ENCODE data around the gene WDR35.

WDR35 gene

GRCh38 chr2:20011276-20012031 lies 21.5 kb upstream of the WDR35 start:
- no peak for DNase-seq (ENCODE audit: low read depth in 2 of 2)

GRCh38 chr2:20008703-20009102 lies 18.8 kb upstream of the WDR35 start:
- no peak for DNase-seq (ENCODE audit: low read depth in 2 of 2)

DNA sequence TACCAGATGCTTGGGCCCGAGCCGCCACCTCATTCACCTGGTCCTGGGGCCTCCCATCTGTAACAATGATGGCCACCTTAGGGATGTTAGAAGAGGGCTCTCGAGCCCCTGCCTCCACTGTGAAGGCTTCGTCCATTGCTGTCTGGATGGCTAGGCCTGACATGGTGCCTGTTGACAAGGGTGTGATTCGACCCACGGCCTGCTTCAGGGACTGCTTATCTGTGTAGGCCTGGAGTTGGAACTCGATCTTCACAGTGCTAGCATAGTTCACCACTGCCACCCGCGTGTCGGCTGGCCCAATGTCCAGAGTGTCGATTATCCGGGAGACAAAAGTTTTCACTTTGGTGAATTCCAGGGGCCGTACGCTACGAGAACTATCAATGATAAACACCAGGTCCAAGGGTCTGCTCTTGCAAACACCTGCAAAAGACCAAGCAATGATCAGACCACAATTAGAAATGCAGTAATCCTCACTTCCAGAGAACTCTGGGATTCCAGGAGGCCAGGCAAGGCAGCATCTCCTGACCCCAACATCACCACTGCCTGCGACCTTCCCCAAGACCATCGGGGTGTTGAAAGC lies 16.1 kb upstream of the WDR35 start:
- DNase-seq (ENCODE audit: low read depth in 2 of 2) = no peak

- no peak for DNase-seq (ENCODE audit: low read depth in 2 of 2)
Observed at GRCh38 chr2:20005067-20005627, 15.2 kb upstream of the WDR35 start.

DNA sequence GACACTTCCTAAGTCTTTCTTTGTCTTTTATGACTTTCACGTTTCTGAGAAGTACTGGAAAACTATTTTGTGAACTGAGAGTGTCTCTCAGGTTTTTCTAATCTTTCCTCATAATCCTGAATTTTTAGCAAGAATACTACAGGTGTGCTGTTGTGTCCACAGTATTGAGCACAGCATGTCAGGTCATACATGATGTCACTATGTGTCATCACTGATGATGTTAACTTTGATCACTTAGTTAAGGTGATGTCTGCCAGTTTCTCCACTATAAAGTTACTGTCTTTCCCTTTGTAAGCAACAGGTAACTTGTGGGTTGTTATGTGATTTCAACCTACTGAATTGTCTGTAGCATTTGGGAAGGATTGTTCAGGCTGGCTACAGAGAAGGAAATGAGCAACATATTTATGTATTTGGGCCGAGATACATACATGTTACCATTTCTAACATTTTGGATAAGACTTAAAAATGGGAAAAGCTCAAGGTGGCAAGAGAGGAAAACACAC lies 11.5 kb upstream of the WDR35 start:
- DNase-seq (ENCODE audit: low read depth in 2 of 2) = no peak

GRCh38 chr2:19993731-19994130 lies 3.8 kb upstream of the WDR35 start:
- DNase-seq (ENCODE audit: low read depth in 2 of 2) = no peak

DNA sequence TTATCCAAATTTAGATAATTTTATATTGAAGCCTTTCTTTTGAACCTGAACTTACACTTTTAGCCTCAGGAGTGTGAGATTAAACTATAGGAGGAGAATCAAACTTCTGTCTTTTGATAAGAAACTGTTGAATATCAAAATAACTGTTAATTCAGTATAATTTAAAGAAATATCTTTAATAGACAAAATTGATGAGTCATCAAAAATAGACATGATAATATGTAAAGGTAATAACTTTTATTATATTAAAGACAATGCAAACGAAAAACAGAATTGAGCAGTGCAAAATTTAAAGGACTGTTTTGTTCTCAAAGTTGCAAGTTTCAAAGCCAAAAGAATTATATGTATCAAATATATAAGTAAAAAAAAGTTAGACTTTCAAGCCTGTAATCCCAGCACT lies 2.0 kb upstream of the WDR35 start:
- no peak for DNase-seq (ENCODE audit: low read depth in 2 of 2)

GRCh38 chr2:19990416-19990728 lies 467 bp upstream of the WDR35 start:
- DNase-seq (ENCODE audit: low read depth in 2 of 2) = no peak

DNA sequence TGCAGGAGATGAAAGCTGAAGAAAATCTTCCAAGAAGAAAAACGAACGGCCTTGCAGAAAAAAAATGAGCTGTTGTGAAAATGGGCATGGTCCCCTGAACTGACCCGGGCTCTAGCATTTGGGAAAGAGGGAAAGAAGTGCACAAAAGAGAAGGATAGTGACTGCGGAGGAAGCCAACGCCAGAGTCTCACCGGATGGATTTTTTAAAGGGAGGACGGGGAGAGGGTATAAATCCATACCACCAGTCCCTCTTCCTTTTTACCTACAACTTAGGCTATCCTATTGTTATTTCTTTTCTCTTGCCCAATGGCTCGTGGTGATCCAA lies 601 bp downstream of the WDR35 start:
- no peak for DNase-seq (ENCODE audit: low read depth in 2 of 2)

- no peak for DNase-seq (ENCODE audit: low read depth in 2 of 2)
Observed at GRCh38 chr2:19988600-19988999, 1.3 kb downstream of the WDR35 start.

DNA sequence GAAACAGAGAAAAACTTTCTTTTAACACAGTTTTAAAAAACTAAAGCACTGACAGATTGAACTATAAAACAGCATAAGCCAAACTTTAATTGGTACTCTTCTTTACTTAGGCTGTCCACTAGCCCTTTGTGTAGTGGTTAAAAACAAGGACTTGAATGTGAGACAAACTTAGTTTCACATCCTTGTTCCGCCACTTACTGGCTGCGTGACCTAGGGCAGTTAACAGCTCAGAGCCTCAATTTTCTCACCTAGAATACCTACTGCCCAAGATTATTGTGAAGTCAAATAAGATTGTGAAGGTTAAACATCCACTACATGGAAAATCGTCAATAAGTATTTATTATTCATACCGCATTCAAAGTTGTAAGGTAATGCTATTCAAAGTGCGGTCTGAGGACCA lies 2.0 kb downstream of the WDR35 start:
- no peak for DNase-seq (ENCODE audit: low read depth in 2 of 2)

GRCh38 chr2:19982268-19982667 lies 7.6 kb downstream of the WDR35 start:
- no peak for DNase-seq (ENCODE audit: low read depth in 2 of 2)

DNA sequence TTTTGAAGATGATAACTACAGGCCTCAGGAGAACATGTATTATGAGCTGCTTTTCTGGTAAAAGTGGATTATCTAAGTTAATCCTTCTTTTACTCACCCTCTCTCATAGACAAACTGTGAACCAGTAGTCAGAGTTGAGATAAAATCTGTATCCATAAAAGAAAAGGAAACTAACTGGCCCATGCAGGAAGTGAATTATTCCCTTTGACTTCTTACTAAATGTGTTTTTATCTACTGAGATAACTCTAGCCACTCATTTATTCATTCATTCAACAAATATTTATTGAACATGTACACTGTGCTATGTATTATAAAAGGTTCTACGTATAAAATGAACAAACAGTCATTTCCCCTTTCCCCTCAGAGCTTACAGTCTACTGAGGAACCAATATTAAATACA lies 10.0 kb downstream of the WDR35 start:
- no peak for DNase-seq (ENCODE audit: low read depth in 2 of 2)

DNA sequence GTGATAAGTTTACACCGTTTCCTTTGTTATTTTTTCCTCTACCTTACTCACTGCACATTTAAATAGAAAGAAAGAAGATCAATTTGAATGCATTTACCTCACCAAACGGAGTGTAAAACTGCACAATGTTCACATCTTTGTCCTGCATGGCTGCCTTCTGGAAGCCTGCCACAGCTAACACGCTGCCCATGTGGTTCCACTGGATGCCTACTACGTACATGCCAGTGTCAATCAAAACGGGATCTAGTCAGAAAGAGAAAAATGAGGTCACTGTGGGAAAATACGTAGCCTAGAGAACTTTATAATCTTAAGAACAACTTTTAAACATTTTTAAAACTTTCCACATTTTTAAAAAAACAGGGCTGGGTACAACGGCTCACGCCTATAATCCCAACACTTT lies 16.4 kb downstream of the WDR35 start:
- no peak for DNase-seq (ENCODE audit: low read depth in 2 of 2)

GRCh38 chr2:19971691-19972090 lies 18.2 kb downstream of the WDR35 start:
- DNase-seq (ENCODE audit: low read depth in 2 of 2) = no peak

- no peak for DNase-seq (ENCODE audit: low read depth in 2 of 2)
Observed at GRCh38 chr2:19963386-19963785, 26.5 kb downstream of the WDR35 start.

DNA sequence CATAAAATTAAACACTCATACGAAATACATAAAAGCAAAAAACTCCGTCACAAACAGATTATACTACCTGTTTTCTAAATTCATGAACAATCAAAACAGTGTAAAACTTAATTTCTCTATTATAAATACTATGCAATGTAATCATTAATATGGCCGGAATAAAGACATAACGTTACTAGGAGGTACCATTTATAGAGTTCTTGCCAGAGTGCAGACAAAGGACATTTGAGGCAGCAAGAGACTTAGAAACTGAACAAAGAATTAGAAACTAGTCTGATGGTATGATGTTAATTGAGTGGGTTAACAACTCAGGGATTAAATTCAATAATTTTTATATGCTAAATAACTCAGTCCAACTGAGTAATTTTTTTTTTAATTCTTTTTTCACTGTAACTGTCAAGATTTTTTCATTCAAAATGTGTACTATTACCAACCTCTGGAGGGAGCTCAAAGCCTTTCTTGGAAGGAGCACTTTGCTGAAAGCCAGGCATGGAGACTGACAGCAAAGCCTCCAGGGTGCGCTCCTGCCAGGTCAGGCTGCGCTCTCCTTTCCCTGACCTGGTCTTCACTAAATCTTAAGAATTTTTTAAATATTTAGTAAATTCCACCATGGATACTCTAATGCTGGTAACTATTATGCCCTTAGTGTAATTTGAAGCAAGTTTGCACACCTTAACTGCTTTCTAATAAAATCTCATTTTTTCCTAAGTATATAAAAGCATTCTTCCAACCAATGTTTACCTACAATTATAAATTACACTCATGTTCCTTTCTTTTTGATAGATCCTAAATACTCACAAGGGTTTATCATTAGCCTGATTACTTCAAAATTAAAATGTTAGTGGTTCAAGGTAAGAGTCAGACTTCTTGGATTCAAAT lies 34.1 kb downstream of the WDR35 start:
- peak in 1 of 2 donors; percentile 5 for DNase-seq (ENCODE audit: low read depth in 2 of 2)

GRCh38 chr2:19949071-19949470 lies 40.8 kb downstream of the WDR35 start:
- no peak for DNase-seq (ENCODE audit: low read depth in 2 of 2)

DNA sequence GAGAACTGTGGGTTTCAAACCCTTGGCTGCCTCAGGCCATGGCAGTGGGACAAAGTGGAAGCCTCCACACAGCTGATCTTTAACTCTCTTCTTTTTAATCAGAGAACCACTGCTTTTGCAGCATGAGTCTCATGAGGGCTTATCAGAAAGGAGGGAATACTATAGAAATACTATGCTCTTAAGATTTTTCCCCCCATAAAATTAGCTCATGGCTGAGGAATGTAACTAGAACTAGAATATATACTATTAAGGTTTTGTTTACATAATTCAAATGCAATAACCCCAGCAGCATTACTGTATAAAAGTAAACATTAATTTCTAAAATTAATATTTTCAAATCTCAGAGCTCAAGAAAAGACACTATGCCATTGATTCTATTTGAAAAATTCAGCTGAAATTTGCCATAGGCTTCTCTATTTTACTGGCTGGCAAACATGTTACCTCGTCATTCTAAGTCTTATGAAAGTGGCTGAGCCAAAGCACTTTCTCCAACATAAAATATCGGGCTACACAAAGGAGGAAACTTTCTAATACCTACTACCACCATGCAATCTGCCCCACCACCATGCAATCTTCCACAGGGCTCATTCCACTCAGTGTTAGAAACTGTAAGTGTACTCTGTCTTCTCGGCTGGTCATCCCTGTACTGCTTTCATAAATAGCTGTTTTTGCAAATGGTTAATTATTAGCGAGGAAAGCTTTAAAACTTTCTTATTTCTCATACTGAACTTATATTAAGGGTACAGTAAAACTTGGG lies 42.5 kb downstream of the WDR35 start:
- no peak for DNase-seq (ENCODE audit: low read depth in 2 of 2)

- DNase-seq (ENCODE audit: low read depth in 2 of 2) = no peak
Observed at GRCh38 chr2:19944205-19944845, 45.6 kb downstream of the WDR35 start.

DNA sequence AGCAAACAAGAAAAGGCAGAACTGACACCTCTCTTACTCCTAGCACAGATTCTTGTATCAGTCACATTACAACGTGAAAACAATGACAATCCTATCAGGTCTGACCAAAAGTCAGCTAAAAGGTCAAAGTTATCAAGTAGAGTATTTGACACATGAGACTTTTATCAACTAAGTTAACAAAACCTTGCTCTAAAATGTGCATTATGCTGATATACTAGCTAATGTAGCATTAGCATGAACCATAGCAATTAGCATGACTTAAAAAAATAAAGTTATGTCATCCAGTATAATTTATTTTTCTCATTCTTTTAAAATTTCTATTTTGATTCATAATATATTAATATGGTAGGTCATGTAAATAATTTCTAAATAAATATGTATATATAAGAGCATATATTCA lies 46.7 kb downstream of the WDR35 start:
- DNase-seq (ENCODE audit: low read depth in 2 of 2) = no peak
